HT1080 (cell line): ENCODE results near the gene AK1. TPM values are rescaled to one million over a fixed set of nuclear protein-coding genes. Genes with fewer than 3 reads are reported as not detected.
"Not testable (repeated sequence)": the region's sequence is repeated elsewhere in the genome, so short reads cannot be mapped to it uniquely, and the experiment has no call there.

Source experiments
- DNase-seq: peaks from one replicate; pipeline ENCODE4 v3.0.0-alpha.2; 2015; ENCODE audit warnings: low read depth
- total RNA-seq: library from RNA; depleted of rRNA; stranded (reverse); fragments of >200 nt; shearing (Covaris generic); gene quantifications from 2 replicates; pipeline ENCODE4 v1.2.3, GENCODE V29; 2014

AK1 gene
- total RNA-seq, 1 experiment from 2014 or later, result 59.7 TPM

DNA sequence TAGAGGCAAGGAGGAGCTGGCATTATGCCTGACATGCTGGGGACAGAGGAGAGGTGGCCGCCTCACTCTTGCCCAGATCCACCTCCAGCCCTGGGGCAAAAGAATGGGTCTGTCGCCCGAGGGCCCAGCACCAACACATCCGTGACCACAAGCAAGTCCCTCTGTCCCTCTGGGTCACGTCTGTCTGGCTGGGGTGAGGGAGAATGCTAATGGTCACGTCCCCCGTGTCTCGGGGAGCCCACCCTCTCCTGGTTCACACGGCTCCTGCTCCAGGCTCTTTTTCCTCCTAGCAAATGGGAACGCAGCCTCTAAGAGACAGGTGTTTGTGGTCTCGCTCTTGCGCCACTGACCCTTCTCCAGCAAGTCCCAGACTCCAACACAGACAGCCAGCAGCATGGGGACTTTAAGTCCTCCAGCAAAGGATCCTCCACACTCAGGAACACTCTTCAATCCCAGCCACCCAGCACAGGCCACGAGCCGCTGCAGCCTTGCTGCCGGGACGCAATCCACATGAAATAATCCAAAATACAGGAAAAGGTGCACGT is 27.1 kb downstream of the AK1 start:
- no peak for DNase-seq

DNA sequence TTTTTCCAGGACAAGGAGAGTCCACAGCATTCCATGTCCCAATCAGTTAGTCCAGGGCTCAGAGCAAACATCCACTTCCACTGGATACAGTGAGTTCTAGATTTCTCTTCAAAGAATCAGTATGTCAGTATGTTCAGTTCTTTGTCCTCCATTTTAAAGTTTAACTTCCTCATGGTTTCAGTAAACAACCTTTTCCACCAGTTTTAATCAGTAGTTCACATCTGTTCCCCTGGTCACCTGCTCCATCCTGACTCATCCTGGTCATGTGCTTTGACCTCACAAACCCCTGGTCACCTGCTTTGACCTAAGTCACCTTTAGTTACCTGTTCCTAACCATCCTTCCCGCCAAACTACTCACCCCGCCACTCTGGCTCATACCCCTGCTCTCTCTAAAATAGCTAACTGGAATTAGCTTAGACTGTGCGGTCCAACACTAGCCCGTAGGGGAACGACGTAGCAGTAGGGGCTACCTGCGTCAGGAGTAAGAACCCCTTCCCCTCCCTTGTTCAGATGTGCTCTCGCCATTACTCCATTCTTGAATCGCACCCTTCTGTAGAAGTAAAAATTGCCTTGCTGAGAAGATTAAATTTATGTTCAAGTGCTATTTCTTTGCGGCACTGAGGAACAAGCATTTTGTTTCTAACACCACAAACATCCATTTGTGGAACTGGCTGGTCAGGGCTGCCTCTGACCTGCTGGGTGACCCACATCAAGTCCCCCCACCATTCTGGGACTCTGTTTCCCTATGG is 28.5 kb downstream of the AK1 start:
- no peak for DNase-seq

DNA sequence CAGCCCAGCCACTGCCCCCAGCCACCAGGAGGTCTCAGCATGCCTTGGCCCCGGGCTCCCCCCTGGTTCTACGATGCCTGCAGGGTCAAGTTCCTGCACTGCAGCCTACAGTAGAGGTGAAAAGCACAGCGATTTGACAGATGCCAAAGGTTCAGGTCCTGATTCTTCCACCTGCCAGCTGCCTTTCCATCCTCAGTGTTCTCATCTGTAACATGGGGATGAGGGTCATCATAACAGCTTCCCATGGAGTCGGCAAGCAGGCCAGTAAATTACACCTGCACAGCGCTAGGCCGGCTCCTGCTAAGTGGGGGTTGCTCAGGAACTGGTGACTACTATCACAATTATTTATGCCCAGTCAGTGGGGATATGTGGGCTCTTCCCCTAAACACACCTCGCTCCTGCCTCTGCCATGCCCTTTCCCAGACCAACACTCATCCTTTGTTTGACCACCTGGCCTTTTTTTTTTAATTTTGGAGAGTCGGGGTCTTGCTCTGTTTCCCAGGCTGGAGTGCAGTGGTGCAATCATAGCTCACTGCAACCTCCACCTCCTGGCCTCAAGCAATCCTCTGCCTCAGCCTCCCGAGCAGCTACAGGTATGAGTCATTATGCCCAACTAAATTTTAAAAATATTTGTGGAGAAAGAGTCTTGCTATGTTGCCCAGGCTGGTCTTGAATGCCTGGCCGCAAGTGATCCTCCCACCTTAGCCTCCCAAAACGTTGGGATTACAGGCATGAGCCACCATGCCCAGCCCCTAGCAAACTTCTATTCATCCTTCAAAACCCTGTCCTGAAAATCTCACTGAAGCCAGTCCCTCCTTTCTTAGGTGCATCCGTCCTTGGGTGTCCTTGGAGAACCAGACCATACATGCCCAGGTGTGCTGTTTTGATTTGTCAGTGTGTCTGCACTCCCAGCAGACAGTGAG is 29.4 kb downstream of the AK1 start:
- no peak for DNase-seq

DNA sequence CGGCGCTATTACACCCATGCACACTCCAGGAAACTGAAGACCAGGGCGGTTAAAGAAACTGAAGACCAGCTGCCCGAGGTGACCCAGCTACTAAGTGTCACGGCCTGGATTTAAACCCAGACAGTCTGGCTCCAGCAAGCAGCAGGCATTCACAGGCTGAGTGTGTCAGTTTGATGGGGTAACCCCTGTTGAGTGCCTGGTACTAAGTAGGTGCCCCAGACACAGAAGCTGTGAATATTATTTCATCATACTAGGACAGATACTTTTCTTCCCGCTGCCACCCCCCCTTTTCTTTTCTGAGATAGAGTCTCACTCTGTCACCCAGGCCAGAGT is 30.3 kb downstream of the AK1 start:
- no peak for DNase-seq

DNA sequence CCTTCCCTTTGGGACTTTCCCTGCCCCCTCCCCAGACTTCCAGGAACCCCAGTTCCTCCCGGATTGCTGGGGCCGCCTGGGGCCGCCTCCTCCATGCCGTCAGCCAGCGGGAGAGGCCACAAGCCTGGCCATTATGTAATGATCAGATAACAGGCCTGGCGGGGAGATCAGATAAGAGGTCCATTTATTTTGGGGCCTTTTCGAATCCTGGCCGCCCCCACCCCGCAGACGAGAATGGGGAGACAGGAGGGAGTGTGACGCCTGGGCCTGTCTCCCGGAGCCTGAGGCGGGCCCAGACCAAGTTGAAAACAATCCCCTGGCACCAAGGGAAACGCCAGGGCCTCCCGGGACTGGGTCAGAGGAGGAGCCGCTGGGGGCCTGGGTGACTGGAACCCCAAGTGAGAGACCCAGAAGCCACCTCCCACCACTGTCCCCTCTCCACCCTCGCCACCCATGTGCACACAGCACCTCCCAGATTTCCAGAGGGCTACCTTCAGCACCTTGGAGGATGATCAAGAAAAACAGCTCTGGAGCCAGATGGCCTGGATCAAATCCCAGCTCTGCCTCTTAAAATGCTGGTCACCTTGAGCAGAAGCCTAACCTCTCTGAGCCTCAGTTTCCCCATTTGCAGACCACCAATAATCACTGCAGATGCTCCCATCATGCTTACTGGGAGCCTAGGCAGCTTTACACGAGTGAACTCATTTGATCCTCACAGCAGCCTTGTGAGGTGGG is 30.9 kb downstream of the AK1 start:
- DNase-seq, result no peak

DNA sequence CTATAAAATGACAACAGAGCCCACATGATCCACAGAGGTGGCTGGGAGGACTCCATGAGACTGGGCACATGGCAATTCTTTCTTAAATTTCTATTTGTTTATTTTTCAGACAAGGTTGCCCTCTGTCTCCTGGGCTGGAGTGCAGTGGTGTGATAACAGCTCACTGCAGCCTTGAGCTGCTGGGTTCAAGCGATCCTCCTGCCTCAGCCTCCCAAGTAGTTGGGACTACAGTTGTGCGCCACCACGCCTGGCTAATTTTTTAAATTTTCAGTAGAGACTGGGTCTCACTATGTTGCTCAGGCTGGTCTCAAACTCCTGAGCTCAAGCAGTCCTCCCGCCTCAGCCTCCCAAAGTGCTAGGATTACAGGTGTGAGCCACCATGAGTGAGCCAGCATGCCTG is 31.9 kb downstream of the AK1 start:
- not testable (repeated sequence) for DNase-seq

DNA sequence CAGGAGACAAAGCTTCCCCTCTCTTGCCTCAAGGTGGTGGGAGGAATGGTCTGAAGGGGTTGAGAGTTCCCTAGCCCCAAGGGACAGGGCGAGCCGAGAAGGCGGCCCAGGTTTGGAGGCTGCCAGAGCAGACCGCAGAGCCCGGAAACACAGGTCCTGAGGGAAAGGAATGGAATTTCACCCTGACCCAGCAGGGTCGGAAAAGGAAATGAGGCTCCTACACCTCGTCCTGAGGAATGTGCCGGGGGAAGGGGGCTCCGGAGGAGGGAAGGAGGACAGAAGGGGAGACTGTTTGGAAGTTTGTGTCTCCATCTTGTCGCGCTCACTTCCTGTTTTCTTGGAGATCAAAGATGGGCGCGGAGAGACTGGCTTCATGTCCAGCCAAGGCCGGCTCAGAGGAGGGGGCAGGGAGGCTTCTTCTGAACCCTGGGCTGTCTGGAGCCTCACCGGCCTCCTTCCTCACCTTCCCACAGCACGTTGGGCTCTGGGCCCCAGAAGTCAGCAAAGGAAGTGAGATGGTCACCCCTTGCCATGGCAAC is 32.6 kb downstream of the AK1 start:
- DNase-seq, result peak; percentile 68

DNA sequence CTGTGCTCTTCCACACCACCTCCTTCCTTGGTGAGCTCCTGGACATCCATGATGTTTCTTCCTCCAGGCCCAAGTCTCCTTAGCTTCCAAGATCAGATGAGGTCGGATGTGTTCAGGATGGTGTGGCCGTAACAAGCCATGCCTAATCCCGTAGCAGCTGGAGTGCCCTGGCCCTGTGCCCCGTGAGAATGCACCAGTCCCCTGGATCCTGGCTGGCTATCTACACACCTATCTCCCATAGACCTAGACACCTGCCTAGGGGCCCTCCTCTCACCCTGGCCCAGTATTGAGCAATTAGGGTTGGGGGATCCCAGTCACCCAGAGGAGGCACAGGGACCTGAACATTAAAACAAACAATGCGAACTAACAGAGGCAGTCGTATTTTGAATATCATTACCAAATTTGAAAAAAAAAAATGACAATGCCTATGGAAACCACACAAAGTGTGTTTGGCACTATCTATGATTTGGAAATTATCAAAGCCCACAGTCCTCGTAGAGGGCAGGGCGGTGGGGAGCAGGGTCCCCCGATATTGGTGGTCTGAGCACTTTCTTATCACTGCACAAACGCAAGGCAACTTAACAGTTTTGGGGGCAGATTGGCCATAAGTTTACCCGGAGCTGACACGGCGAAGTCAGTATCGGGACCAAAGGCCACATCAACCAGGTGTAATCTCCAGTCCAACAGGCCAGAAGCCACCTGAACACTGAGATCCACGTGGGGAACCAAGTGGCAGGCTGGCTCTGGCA is 36.2 kb downstream of the AK1 start:
- DNase-seq, result no peak

DNA sequence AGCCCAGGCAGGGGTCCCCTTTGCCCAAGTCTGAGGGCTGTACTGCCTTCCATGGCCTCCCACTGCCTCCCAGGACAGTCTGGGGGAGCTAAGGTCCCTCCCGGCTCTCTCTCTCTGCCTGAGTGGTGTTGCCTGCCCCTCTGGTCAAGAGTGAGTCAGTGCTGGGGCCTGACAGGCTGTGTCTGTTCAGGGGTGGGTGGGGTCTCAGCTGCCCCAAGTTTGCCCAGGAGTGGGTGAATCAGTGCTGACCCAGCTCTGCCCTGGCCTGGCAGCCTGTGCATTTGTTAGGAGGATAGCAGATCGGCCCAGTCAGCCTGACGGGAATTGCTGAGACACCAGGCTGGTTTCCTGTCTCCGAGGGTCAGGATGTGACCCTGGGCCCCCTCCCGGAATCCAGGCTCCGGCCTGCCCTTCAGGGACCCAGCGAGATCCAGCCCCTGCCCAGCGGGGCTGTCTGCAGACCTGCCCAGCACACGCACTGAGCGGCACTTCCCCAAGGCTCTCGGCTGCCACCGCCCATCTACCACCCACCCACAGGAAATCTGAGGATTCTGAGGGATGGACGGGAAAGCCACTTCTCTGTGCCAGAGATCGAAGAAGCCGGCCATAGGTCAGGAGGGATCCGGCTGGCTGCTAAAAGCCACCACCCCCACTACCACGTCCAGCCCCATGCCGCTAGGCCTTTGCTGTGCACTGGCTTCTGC is 38.9 kb downstream of the AK1 start:
- DNase-seq, result peak; percentile 93

DNA sequence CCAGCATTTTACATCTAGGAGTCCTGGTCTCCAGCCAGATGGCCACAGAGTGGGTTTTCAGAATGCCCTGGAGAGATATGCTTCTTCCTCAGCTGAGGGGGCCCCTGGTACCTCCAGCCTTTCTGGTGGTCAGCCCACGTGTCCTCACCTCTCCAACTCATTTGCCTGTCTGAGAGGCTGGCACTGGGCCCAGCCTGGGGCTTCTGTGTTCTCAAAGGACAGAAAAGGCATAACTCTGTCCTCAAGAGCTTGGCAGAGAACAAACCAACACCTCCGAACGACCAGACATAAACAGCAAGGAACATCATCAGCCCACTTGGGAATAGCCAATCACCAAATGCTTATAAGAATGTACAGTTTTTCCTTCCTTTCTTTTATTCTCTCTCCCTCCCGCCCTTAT is 40.1 kb downstream of the AK1 start:
- DNase-seq, result no peak

DNA sequence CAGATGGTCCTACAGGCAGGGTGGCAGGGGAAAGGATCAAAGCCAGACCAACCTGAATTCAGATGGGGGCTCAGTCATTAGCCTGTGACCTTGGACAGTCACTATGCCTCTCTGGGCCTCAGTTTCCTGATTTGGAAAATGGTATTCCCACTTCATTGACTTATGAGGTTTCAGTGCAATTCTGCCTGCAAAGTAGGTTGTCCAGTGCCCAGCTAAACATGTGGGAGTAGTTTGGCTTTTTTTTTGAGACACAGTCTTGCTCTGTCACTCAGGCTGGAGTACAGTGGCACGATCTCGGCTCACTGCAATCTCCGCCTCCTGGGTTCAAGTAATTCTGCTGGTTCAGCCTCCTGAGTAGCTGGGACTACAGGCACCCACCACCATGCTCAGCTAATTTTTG is 40.9 kb downstream of the AK1 start:
- DNase-seq, result not testable (repeated sequence)

DNA sequence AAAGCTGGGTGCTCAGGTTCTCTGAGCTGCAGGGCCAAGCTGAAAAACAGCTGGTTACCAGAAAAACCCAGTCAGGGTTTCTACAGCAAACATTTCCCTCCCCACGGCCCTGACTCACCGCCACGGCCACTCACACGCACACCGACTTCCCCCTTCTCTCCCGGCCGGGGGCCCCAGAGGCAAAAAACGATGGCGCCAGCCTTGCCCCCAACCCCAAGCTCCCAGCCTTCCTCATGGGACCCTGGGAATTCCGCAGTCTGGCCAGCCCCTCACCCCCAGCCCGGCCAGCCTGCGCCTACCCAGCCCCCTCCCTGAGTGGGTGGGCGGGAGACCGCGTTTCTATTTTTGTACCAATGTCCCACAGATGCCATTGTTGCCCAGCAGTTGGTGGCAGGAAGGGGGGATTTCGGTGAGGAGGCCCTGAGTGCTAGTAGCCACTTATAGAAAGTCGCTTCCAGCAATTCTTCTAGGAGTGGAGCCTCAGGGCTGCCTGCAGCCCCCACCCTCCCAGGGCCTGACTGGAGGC is 41.4 kb downstream of the AK1 start:
- DNase-seq, result no peak

DNA sequence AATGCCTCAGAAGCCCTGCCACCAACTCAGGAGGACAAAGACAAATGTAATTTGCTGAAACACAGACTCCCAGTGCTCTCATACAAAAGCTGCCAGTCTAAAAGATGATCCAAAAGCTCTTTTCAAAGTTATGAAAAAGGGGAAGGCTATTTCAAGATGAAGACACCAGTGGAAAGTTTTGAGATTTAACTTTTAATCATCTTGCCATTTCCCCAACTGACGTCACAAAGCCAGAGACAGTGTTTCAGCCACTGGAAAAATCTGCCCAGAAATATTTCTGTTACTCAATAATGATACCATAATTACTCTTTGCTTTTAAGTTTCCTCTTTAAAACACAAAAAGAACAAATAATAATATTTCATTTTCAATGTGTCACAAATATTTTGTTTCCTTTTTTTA is 43.9 kb downstream of the AK1 start:
- no peak for DNase-seq

DNA sequence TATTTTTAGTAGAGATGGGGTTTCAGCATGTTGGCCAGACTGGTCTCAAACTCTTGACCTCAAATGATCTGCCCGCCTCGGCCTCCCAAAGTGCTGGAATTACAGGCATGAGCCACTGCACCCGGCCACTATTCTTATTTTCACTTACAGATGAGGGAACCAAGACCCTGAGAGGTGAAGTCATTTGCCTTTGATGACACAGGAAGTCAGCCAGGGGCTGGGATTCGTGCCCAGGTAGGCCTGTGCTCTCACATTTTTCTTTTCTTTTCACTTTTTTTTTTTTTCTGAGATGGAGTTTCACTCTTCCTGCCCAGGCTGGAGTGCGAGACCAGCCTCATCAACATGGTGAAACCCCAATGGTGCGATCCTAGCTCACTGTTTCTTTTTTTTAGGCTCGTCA is 45.2 kb downstream of the AK1 start:
- no peak for DNase-seq

DNA sequence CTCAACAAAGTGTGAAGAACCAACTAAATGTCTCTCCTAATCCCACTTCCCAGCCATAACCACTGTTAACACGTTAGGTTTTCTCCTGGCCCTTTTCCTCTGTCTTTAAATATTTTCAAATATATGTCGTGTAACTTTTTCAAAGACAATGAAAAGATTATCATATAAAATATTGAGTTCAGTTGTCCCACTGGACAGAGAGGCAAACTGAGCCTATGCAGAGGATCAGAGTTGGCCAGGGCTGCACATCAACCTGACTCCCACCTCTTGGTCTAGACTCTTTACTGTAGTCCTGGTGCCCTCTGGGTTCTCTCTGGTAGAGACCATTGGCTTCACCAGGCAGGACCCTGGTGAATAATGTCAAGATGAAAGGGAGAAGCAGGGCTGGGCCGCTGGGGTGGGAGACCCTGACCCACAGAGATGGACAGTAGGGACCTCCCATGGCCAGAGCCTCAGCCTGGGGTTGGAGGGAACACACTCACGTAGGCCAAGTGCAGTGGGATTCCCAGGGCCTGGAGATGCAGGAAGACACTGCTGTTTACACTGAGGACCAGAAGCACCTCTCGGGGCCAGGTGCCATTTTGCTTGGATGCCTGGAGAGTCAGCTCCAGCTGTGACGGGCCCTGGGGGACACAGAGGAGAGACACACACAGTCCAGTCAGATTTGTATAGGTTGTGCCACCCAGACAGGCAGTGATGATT is 48.1 kb downstream of the AK1 start:
- no peak for DNase-seq

DNA sequence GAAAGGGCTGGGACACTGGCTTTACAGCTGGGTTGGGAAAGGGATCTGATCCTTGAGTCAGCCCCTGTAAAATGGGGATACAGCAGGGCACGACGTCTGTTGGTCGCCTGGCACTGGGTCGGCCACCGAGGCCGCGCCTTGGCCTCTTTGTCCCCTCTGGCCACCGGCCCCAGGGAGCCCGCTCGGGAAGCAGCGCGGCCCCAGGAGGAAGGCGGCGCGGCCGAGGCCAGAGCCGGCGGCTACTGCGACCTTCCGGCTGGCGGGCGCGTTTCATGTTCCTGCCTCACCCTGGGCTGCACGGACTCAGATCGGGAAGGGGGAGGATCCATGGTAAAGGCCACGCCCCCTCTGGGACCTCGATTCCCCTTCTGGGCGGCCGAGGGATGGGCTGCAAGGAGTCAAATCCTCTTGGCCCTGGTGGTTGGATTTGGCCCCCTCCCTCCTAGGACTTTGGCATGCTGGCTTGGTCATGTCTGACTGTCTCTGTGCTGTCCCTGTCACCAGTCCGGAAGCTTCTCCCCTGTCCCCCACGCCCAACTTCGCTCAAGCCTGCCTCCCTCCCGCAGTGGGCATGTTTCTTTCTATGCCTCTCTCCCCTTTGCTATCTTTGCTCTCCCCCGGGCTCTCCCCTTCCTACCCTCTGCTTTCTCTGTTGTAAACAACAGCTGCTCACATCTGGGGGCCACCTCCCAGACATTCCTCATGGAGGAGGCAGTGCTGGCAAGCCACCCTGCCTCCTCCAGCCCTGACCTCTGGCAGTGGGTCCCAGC is 49.0 kb downstream of the AK1 start:
- no peak for DNase-seq

DNA sequence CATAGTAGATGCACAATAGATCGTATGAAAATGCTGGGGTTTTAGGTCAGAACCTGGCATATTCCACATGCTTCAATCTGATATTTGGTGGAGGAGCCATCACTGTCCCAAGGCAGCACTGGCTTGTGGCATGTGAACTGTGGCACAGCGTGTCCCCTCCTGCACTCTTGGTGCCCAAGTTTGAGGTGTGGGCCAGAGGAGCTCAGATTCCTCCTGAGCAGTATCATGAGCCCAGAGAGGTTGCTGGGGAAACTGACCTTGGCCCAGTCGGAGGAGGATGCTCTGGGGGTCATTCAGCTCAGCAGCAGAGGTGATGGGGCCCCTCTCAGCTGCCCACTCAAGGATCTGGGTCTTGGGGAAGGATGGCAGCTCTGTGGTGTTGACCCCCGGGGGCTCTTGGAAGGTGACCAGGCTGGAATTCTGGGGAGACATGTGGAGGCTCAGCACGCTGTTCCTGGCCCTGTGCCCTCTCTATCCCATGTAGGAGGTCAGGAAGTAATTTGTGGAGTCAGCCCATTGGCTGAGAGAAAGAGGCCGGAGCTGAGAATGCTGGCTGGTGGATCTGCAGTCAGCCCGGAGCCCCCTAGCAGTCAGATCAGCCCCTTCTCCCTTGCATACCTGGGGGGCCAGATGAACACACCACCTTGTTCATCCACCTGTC is 51.1 kb downstream of the AK1 start:
- DNase-seq, result no peak
